ENCODE results near the gene ZNRF1. TPM values are rescaled to one million over a fixed set of nuclear protein-coding genes. Genes with fewer than 3 reads are reported as not detected.

ZNRF1 gene
- total RNA-seq, 5 donors from 2014 or later (not counting 1 experiment from before 2014, with no cell fraction given) = 5.5 to 7.8 (median 7.5) TPM

GRCh38 chr16:75097941-75098901 lies 99.4 kb downstream of the ZNRF1 start:
- peak overlapping the region; percentile 69 for H3K27ac ChIP-seq (ENCODE audit: low read length)
- H3K4me3 ChIP-seq (ENCODE audit: control insufficient read depth in 1 of 2, extremely low read depth in 1 of 2, low read length in 1 of 2) = no peak overlapping the region
- CTCF ChIA-PET = interaction anchor here (1.3 to 2.2 kb wide), 4 partner anchors 11 to 23 kb away, joined by 4 to 12 read pairs (median 10); no protein-coding TSS in a partner anchor

GRCh38 chr16:75099075-75099667 lies 100.3 kb downstream of the ZNRF1 start:
- H3K4me3 Mint-ChIP-seq = peak overlapping the region in 2 of 3 donors; percentile 22 to 39
- POLR2A ChIA-PET = no interaction called here
- no peaks in the 10 kb centered on the region for H3K36me3 Mint-ChIP-seq

More at GRCh38 chr16:75097941-75098901, 99.4 kb downstream of the ZNRF1 start:
- POLR2A ChIA-PET = no interaction called here
- H3K9me3 ChIP-seq = no peaks in the 10 kb centered on the region
- peak overlapping the region; percentile 88 to 92 for H3K27ac Mint-ChIP-seq
- peaks cover 0 to 5% of the 10 kb centered on the region in 2 donors for H3K36me3 ChIP-seq (ENCODE audit: control insufficient read depth in 2 of 2, extremely low read depth in 1 of 2, insufficient read depth in 1 of 2, low read length in 1 of 2)
- H3K27me3 ChIP-seq (replicated peaks in 1 of 2; ENCODE audit: control insufficient read depth in 2 of 2, extremely low read depth in 1 of 2, insufficient read depth in 2 of 2, low read length in 1 of 2) = no peaks in the 10 kb centered on the region
- H3K4me1 ChIP-seq (ENCODE audit: control insufficient read depth in 1 of 2, extremely low read depth in 1 of 2, insufficient read depth in 2 of 2, low read length in 2 of 2) = peaks cover 16 to 40% of the 10 kb centered on the region in 2 experiments
- H3K36me3 Mint-ChIP-seq = no peaks in the 10 kb centered on the region
- H3K27me3 Mint-ChIP-seq = no peaks in the 10 kb centered on the region
- ATAC-seq (replicated peaks in 1 of 4) (peak; percentile 71 to 95 (median 78)), DNase-seq (peak in 34 of 35 experiments; percentile 40 to 85 (median 65))
- H3K9me3 Mint-ChIP-seq = no peaks in the 10 kb centered on the region
- H3K4me1 Mint-ChIP-seq = peaks cover 29 to 52% (median 45%) of the 10 kb centered on the region in 3 donors
- peak overlapping the region in 1 of 3 donors; percentile 39 for H3K4me3 Mint-ChIP-seq
- WGBS (ENCODE audit: insufficient coverage) = 63% methylated on average over 12 of the region's 15 CpGs

GRCh38 chr16:75099738-75100602 lies 101.1 kb downstream of the ZNRF1 start:
- CTCF ChIA-PET = interaction anchor here (0.5 to 2.2 kb wide), 6 partner anchors 9 to 459 kb away, joined by 3 to 12 read pairs (median 6); no protein-coding TSS in a partner anchor
- 41% methylated on average over 6 of the region's 16 CpGs for WGBS (ENCODE audit: insufficient coverage)
- Histone ChIP-seq H3K36me3 (ENCODE audit: control insufficient read depth in 2 of 2, extremely low read depth in 1 of 2, insufficient read depth in 1 of 2, low read length in 1 of 2) (no peaks in the 10 kb centered on the region), H3K4me3 (ENCODE audit: control insufficient read depth in 1 of 2, extremely low read depth in 1 of 2, low read length in 1 of 2) (no peak overlapping the region), H3K4me1 (ENCODE audit: control insufficient read depth in 1 of 2, extremely low read depth in 1 of 2, insufficient read depth in 2 of 2, low read length in 2 of 2) (peaks cover 16 to 41% of the 10 kb centered on the region in 2 experiments), H3K9me3 (no peaks in the 10 kb centered on the region), H3K27ac (ENCODE audit: low read length) (peak overlapping the region; percentile 69), H3K27me3 (replicated peaks in 1 of 2; ENCODE audit: control insufficient read depth in 2 of 2, extremely low read depth in 1 of 2, insufficient read depth in 2 of 2, low read length in 1 of 2) (no peaks in the 10 kb centered on the region)
- H3K9me3 Mint-ChIP-seq = no peaks in the 10 kb centered on the region
- ATAC-seq (replicated peaks in 1 of 4) (peak; percentile 36 to 81 (median 70)), DNase-seq (peak in 17 of 35 experiments; percentile 14 to 56 (median 26))
- H3K4me1 Mint-ChIP-seq = peaks cover 29 to 54% (median 45%) of the 10 kb centered on the region in 3 donors
- peak overlapping the region; percentile 88 to 92 for H3K27ac Mint-ChIP-seq
- POLR2A ChIA-PET = no interaction called here
- peak overlapping the region; percentile 6 to 39 (median 22) for H3K4me3 Mint-ChIP-seq
- H3K36me3 Mint-ChIP-seq = no peaks in the 10 kb centered on the region
- H3K27me3 Mint-ChIP-seq = no peaks in the 10 kb centered on the region

More at GRCh38 chr16:75099075-75099667, 100.3 kb downstream of the ZNRF1 start:
- Mint-ChIP-seq H3K9me3 (no peaks in the 10 kb centered on the region), H3K4me1 (peaks cover 29 to 52% (median 45%) of the 10 kb centered on the region in 3 donors), H3K27ac (peak overlapping the region; percentile 88 to 92), H3K27me3 (no peaks in the 10 kb centered on the region)
- Histone ChIP-seq H3K36me3 (ENCODE audit: control insufficient read depth in 2 of 2, extremely low read depth in 1 of 2, insufficient read depth in 1 of 2, low read length in 1 of 2) (peaks cover 0 to 3% of the 10 kb centered on the region in 2 donors), H3K9me3 (no peaks in the 10 kb centered on the region), H3K27ac (ENCODE audit: low read length) (peak overlapping the region; percentile 69), H3K27me3 (replicated peaks in 1 of 2; ENCODE audit: control insufficient read depth in 2 of 2, extremely low read depth in 1 of 2, insufficient read depth in 2 of 2, low read length in 1 of 2) (no peaks in the 10 kb centered on the region), H3K4me1 (ENCODE audit: control insufficient read depth in 1 of 2, extremely low read depth in 1 of 2, insufficient read depth in 2 of 2, low read length in 2 of 2) (peaks cover 16 to 40% of the 10 kb centered on the region in 2 experiments), H3K4me3 (ENCODE audit: control insufficient read depth in 1 of 2, extremely low read depth in 1 of 2, low read length in 1 of 2) (no peak overlapping the region)
- CTCF ChIA-PET = interaction anchor here (0.6 to 2.2 kb wide), 4 partner anchors 10 to 35 kb away, joined by 4 to 12 read pairs (median 10); no protein-coding TSS in a partner anchor
- ATAC-seq (replicated peaks in 1 of 4) (no peak), DNase-seq (no peak)
- 72% methylated on average over 6 of the region's 8 CpGs for WGBS (ENCODE audit: insufficient coverage)

DNA sequence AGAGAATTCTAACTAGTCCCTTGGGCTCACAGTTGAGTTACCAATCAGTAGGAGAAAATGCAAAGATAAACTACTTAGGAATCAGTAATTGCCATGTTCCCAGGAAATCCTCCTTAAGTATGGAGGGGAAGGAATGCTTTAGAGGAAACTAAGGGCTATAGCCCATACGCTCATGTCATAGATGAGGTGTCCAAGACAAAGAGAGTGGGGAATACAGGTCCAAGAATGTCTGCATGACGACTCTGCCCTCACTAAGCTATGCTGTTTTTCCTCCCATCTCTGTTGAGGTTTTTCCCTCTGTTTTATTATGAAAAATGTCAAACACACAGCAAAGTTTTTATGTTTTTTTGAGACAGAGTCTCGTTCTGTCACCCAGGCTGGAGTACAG lies 101.8 kb downstream of the ZNRF1 start:
- DNase-seq (no peak), ATAC-seq (replicated peaks in 1 of 4) (no peak)
- ChIA-PET CTCF (interaction anchor here (0.5 to 1.4 kb wide), 6 partner anchors 11 to 459 kb away, joined by 3 to 6 read pairs (median 4); no protein-coding TSS in a partner anchor), POLR2A (no interaction called here)
- Mint-ChIP-seq H3K36me3 (no peaks in the 10 kb centered on the region), H3K9me3 (no peaks in the 10 kb centered on the region), H3K27ac (peak overlapping the region; percentile 88 to 92), H3K4me3 (peak overlapping the region in 2 of 3 donors; percentile 13 to 39), H3K27me3 (no peaks in the 10 kb centered on the region), H3K4me1 (peaks cover 34 to 61% (median 50%) of the 10 kb centered on the region in 3 donors)
- Histone ChIP-seq H3K36me3 (ENCODE audit: control insufficient read depth in 2 of 2, extremely low read depth in 1 of 2, insufficient read depth in 1 of 2, low read length in 1 of 2) (no peaks in the 10 kb centered on the region), H3K27me3 (replicated peaks in 1 of 2; ENCODE audit: control insufficient read depth in 2 of 2, extremely low read depth in 1 of 2, insufficient read depth in 2 of 2, low read length in 1 of 2) (no peaks in the 10 kb centered on the region), H3K4me1 (ENCODE audit: control insufficient read depth in 1 of 2, extremely low read depth in 1 of 2, insufficient read depth in 2 of 2, low read length in 2 of 2) (peaks cover 19 to 47% of the 10 kb centered on the region in 2 experiments), H3K27ac (ENCODE audit: low read length) (peak overlapping the region; percentile 69), H3K4me3 (ENCODE audit: control insufficient read depth in 1 of 2, extremely low read depth in 1 of 2, low read length in 1 of 2) (no peak overlapping the region), H3K9me3 (no peaks in the 10 kb centered on the region)
- 80% methylated on average over 1 of the region's 3 CpGs for WGBS (ENCODE audit: insufficient coverage)

GRCh38 chr16:75101635-75102034 lies 102.8 kb downstream of the ZNRF1 start:
- no peak overlapping the region for H3K4me3 ChIP-seq (ENCODE audit: control insufficient read depth in 1 of 2, extremely low read depth in 1 of 2, low read length in 1 of 2)
- H3K27ac ChIP-seq (ENCODE audit: low read length) = no peak overlapping the region
- WGBS (ENCODE audit: insufficient coverage) = 25% methylated on average over 1 of the region's 3 CpGs
- no peak for ATAC-seq (replicated peaks in 1 of 4)
- H3K9me3 ChIP-seq = no peaks in the 10 kb centered on the region
- ChIA-PET POLR2A (no interaction called here), CTCF (interaction anchor here in 1 of 2 donors (0.6 kb wide), 1 partner anchor 236 kb away, joined by 3 read pairs; no protein-coding TSS in a partner anchor)
- Mint-ChIP-seq H3K4me1 (peaks cover 43 to 68% (median 56%) of the 10 kb centered on the region in 3 donors), H3K27ac (peak overlapping the region; percentile 44 to 54), H3K36me3 (no peaks in the 10 kb centered on the region), H3K9me3 (no peaks in the 10 kb centered on the region), H3K27me3 (no peaks in the 10 kb centered on the region), H3K4me3 (no peak overlapping the region)
- DNase-seq = no peak
- H3K4me1 ChIP-seq (ENCODE audit: control insufficient read depth in 1 of 2, extremely low read depth in 1 of 2, insufficient read depth in 2 of 2, low read length in 2 of 2) = peaks cover 19 to 57% of the 10 kb centered on the region in 2 experiments
- no peaks in the 10 kb centered on the region for H3K27me3 ChIP-seq (replicated peaks in 1 of 2; ENCODE audit: control insufficient read depth in 2 of 2, extremely low read depth in 1 of 2, insufficient read depth in 2 of 2, low read length in 1 of 2)
- no peaks in the 10 kb centered on the region for H3K36me3 ChIP-seq (ENCODE audit: control insufficient read depth in 2 of 2, extremely low read depth in 1 of 2, insufficient read depth in 1 of 2, low read length in 1 of 2)

Measured in T-cell (primary cell).